SK-N-SH (cell line): Measurements from ENCODE around the gene PPIP5K1.

Experiments used
- NFIC ChIP-seq: IDR thresholded peaks from 2 replicates; pipeline ENCODE4 v1.4.0; 2012; ENCODE audit warnings: borderline replicate concordance
- POLR2AphosphoS5 ChIP-seq: IDR thresholded peaks from 2 replicates; pipeline ENCODE4 v1.6.1; 2012; ENCODE audit warnings: low read depth, low read length
- RFX5 ChIP-seq: IDR thresholded peaks from 2 replicates; pipeline ENCODE4 v1.6.1; 2012; ENCODE audit warnings: mild to moderate bottlenecking, improper control_type of control experiment, low read length
- ZBTB33 ChIP-seq: IDR thresholded peaks from 2 replicates; pipeline ENCODE4 v1.4.0; 2012; ENCODE audit warnings: low read depth, borderline replicate concordance
- TF ChIP-seq, protein P1 (sequence below): fragments of 200-600 bp; sonication (generic); IDR thresholded peaks from 2 replicates; pipeline ENCODE4 v1.6.1; 2017; ENCODE audit warnings: antibody characterized with exemption, mild to moderate bottlenecking, moderate library complexity

- TF ChIP-seq, protein P1, sequence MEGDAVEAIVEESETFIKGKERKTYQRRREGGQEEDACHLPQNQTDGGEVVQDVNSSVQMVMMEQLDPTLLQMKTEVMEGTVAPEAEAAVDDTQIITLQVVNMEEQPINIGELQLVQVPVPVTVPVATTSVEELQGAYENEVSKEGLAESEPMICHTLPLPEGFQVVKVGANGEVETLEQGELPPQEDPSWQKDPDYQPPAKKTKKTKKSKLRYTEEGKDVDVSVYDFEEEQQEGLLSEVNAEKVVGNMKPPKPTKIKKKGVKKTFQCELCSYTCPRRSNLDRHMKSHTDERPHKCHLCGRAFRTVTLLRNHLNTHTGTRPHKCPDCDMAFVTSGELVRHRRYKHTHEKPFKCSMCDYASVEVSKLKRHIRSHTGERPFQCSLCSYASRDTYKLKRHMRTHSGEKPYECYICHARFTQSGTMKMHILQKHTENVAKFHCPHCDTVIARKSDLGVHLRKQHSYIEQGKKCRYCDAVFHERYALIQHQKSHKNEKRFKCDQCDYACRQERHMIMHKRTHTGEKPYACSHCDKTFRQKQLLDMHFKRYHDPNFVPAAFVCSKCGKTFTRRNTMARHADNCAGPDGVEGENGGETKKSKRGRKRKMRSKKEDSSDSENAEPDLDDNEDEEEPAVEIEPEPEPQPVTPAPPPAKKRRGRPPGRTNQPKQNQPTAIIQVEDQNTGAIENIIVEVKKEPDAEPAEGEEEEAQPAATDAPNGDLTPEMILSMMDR, result no peak
- no peak for TF ChIP-seq POLR2AphosphoS5
- no peak for TF ChIP-seq ZBTB33
- TF ChIP-seq RFX5, result no peak
- TF ChIP-seq NFIC, result no peak
Observed at GRCh38 chr15:43516185-43516584, 73.8 kb downstream of the PPIP5K1 start.
